GM11168 (cell line): ENCODE results near the gene CLN5.

ENCODE experiments used
- in situ Hi-C: fragments of 300-500 bp; cut with MboI; formaldehyde crosslinking; loops from one replicate; pipeline ENCODE4 v1.12.0; 2022; ENCODE audit warnings: low sequenced_read_pairs; ENCODE audit not compliant: unreplicated experiment

Gene CLN5

DNA sequence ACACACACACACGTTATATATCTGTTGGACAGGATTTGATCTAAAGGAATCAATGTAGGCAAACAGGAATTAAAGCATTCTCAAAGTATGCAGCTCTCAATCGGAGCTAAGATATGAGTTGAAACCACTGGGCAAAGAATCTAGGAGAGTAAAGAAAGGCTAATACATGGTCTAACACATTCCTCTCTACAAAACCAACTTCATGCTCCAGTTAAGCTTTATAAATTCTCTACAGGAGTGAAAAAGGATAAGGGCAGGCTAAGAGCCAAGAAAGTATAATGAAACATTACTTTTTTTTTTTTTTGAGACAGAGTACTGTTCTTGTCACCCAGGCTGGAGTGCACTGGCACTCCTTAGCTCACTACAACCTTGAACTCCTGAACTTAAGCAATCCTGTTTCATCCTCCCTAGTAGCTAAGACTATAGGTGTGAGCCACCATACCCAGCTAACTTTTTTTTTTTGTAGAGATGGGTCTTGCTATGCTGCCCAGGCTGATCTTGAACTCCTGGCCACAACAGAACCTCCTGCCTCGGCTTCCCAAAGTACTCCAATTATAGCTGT lies 24.5 kb downstream of the CLN5 start:
- in situ Hi-C loops, result no loop called here

DNA sequence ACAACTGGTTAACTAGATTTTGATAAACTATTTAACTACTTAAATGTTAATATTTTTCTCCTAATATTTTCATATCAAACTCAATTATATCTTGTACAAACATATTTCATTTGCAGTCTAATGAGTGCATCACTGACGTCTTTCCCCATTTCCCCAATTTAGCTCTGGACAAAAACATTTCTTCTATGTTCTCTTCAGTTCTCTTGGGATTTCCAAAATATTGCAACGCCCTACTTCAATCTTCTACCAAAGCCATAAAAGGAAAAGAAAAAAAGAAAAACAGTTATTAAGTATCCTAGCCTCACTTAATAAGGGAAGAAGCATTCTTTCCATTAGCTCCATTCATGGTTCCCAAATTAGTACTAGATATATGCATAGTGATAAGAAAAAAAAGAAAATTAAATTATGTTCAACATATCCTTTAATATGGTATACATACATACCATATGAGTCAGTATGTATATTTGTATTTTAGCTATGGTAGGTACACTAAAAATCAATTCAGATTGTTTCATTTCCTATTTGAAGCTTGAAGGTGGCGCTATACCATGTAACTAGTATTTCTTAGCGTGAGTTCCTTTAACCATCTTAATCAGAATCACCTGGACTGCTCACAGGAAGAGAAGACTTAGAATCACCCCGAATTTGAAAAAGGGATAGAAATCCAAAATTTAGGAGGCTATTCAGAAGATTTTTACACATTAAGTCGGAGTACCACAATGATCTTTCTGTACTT lies 25.2 kb downstream of the CLN5 start:
- in situ Hi-C loops, result no loop called here

DNA sequence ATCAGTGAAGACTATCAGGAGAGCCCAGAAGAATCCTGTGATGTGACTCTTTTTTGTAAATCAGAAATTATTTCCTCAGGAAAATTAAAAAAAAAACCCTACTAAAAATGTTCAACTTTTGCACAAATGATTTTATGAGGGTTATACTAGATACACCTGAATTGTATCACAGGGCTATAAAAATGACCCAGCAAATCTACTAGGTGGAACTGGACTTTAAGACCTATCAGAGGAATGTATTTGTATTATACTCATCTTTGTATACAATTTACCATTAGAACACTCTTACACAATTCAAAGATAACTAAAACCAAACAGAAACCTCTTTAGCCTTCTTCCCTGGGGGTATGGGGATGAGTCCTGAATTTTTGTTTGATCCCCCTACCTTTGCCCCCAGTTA lies 27.9 kb downstream of the CLN5 start:
- in situ Hi-C loops, result no loop called here

DNA sequence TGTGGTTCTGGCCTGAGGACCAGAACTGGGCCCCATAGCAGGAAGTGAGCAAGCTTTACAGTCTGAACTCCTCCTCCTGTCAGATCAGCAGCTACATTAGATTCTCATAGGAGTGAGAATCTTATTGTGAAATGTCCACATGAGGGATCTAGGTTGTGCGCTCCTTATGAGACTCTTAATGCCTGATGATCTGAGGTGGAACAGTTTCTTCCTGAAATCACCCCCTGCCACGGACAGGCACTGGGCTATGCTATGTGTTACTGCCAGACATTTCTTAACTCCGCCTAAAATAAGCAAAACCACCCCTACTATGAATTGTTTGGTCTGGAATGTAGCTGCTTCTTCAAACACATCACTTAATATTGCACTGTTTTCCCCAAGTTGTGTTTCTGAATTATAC lies 30.5 kb downstream of the CLN5 start:
- in situ Hi-C loops, result no loop called here

DNA sequence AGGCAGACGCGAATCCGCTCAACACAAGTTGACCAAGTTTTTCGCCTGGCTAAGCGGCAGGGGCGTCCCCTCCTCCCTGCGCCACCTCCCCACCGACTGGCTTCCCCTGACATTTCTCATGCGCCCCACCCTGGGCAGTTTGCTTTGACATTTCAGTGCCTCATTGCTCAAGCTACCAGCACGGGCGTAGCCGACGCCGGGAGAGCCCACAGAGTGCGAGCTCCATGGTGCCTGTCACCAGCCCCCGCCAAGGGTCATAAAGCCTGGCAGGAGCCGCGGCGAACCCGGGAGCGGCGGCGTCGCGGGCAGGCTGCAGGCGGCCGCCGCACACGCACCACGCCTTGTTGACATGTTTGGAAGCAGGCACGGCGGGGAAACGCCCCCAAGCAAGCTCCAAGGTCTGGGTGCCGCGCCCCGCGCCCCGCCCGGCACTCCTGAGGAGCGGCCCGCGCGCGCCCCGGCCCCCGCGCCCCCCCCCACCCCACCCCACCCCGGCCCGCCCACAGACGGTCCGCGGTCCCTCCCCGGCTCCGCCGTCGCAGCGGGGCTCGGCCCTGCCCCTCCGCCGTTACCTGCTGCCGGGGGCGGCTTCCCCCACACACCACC lies 34.5 kb downstream of the CLN5 start:
- in situ Hi-C loops, result no loop called here

DNA sequence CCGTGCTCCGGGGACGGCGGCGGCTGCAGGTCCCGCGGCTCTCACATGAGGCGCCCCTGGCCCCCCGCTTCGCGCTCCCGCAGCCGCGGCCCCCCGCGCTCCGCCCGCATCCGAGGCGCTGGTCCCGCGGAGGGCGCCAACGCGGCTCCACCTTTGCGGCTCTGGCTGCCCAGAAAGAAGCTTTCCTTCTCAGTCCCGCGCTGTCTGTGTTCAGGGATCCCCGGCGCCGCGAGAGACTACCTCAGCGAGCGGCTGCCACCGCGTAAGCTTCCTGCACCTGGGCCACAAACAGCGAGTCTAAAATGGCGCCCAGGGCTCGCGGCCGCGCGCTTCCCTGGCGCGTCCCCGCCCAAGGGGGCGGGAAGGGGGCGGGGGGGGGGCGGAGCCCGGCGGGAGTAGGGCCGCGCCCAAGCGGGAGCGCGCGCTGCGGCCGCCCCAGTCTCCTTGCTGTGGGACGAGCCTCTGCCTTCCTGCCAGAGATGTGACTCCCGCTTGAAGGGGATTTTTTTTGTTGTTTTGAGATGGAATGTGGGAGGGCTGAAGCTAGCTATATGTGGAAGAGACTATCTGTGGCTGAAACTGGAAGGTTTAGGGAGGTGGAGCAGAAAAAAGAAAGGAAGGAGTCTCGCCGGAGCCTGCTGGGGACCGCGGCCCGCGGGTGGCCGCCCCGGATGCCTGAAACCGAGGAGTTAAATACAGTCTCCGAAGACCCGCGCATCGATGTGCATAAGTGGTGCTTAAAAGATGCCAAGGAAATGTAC lies 35.2 kb downstream of the CLN5 start, which contains the start of gene FBXL3:
TSS of gene FBXL3 (minus strand) at position 299 of the 761 bp plus-strand sequence. CDS start 5,299 bp downstream, outside the sequence.
- in situ Hi-C loops, result no loop called here

DNA sequence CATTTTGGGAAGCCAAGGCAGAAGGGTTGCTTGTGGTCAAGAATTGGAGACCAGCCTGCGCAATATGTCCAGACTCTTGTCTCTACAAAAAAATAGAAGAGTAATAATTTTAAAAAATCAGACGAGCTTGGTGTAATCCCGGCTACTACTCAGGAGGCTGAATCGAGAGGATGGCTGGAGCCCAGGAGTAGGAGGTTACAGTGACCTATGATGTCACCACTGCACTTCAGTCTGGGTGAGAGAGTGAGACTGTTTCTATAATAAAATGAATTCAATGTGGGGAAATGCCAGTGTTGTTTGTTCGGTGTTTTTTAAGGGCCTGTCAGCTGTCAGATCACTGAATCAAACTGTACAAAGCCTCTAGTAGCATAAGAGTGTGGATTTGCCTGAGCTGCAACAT lies 36.3 kb downstream of the CLN5 start:
- in situ Hi-C loops, result no loop called here

DNA sequence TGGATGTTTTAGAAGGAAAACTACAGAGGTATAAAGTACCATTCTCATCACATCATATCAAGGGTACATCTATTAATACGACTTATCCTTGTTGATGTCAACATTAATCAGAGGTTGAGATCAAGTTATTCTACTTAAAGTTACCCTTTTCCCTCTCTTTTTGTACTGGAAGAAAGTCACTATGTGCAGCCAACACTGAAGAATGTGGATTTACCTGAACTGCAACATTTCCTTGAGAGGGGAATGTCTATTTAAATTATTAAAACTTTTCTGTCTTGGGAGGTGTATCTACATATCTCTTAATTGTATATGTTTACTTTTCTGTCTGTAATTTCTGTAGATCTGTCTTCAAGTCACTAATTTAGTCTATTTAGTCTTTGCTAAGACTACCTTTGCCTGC lies 37.6 kb downstream of the CLN5 start:
- in situ Hi-C loops, result no loop called here

DNA sequence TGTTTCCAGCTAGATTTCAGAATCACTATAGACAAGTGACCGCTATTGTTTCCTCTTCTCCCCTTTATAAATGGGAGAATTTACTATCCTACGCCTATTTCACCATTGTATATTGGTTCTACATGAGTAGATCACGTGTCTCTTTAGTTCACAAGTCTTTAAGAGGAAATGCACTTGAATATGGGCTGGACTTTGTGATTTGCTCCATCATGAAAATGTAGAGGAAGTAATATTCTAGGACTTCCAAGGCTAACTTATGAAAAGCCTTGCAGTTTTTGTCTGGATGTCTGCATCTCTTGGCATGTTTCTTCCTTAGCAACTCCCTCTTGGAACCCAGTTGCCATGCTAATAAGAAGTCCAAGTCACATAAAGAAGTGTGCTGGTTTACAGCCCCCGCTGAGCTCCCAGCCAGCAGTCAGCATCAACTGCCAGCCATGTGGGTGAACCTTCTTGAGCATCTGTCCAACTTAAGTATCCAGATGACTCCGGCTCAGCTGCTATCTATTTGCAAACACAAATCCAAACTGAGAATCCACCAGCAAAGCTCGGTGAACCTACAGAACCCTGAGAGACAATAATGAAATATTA lies 39.9 kb downstream of the CLN5 start:
- in situ Hi-C loops, result no loop called here

DNA sequence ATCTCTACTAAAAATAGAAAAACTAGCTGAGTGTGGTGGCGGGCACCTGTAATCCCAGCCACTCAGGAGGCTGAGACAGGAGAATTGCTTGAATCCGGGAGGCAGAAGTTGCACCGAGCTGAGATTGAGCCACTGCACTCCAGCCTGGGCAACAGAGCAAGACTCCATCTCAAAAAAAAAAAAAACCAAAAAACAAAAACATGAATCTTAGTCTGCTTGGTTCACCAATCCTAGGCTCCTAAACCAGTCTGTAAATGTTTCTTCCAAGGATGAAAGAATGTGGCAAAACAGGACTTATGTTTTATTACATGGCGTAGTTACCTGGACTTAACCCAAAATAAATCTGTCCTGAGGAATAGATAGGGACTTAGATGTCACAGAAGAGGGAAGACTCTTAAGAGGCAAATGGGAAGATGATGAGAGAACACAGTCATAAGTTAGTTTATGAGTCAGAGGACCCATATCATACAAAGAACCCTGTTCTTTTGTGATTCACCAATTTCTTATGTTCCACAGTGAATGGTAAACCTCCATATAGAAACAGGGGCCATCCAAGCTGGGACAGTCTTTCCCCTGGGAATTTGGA lies 41.9 kb downstream of the CLN5 start:
- in situ Hi-C loops, result no loop called here

DNA sequence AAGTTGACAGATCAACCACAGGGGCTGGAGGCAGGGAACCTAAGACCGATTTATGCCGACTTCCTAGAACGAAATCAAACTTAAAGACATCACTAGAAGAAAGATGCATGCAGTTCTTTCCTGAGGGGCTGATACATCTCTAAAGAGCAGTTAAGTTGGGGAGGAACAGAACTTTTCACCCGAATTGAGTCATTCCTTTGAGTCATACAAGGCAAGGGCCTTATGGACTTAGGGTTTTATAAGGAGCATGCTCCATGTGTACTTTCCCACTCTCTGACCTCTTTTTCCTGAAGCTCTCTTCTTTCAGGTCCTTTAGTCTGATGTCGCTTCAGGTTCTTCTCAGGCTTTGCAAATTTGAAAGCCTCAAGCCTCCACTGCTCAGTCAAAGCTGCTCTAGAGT lies 43.0 kb downstream of the CLN5 start:
- in situ Hi-C loops, result no loop called here

DNA sequence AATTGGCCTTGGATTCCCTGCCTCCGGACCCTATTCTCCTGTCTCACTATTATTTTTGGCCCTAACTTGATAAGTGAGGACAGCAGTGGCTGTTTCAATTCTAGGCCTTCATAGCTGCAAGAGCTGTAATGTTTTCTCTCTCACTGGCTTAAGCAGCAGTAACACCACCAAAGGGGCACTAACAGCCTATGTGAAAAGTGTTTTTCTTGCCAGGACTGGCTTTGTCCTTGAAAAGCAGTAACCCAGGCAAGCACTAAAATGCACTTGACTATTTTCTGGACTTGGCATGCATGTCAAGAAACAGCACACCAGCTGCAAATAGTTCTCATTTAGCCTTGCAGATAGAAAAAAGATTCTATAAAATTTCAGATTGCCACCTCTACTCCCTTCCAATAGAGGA lies 44.4 kb downstream of the CLN5 start:
- in situ Hi-C loops, result no loop called here

DNA sequence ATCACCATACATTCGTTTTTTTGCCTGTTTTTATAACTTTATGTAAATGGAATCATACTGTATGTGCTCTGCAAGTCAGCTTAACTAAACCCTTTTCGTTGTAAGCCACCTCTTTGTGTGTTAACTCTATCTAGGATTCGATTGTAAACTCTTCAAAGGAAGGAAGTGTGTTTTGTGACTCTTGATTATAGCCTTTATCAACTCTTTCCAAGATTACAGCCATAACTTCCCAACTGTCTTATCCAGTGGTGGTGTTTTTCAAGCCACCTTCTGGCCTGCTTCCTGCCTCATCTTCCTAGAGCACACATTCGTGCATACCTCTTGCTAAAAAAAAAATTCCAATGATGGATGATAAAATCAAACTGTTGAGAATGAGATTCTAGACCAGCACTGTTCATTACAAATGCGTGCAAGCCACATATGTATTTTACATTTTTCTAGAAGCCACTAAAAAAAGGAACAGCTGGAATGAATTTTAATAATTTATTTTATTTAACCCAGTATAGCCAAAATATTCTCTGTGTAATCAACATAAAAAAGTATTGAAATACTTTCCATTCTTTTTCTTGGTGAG lies 47.1 kb downstream of the CLN5 start:
- in situ Hi-C loops, result no loop called here

DNA sequence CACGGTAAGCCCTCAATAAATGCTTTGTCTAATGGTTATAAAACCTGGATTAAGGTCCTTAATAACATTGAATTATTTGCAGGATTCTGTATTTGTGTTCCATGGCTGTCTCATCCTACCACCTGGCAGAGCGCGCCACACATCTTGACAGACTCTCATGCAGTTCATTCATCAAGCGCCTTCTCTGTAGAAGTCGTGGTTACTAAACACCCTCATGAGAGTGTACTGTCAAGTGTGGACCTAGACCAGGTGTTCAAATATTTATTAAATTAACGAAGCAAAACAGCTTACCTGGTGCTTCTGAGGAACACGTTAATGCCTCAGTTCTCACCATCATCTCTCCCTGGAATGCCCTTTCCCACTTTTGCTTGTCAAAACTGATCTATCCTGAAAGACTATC lies 48.2 kb downstream of the CLN5 start:
- in situ Hi-C loops, result no loop called here

DNA sequence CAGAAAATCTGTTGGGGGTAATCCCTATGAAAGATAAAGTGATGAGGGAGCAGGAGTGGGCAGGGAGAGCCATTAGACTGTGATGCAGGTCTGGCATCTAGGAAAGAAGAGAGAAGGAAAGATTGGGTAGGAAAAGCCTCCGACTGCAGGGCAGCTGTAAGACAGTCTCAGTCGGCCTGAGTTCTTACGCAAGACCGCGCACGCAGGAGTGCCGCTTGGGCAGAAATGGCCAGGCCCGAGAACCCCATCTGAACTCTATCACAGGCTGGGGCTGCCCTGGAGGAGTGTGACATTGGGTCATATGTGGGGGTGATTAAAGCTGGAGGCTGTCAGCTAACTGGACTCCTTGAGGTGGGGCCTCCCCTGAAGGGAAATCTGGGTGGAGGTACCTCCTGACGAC lies 49.0 kb downstream of the CLN5 start:
- in situ Hi-C loops, result no loop called here

DNA sequence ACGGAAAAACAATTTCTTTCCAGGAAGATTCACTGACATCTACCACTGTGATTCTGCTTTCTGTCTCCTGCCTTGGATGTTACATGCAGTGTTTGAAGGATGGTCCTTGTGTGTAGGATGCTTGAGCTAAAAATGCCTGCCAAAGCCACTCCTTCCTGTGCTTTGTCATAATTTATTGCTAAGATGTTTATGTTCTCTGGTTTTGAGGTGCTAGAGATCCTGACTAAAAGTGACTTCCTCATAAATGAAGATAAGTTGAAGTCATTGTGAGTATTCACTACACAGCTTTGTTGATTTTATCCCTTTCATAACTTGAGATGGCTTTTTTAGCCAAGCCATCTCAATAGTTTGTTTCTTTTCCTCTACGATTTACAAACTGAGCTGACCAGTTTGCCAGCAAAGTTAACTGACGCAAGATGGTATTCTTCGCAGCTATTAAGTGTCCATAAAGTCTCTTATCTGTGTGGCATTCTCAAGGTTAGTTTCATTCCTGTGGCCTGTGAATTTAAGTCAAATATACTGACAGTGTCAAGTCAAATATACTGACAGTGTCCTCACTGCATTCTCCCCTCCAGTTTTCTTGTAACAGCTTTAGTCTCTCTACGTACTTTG lies 50.8 kb downstream of the CLN5 start:
- in situ Hi-C loops, result no loop called here

DNA sequence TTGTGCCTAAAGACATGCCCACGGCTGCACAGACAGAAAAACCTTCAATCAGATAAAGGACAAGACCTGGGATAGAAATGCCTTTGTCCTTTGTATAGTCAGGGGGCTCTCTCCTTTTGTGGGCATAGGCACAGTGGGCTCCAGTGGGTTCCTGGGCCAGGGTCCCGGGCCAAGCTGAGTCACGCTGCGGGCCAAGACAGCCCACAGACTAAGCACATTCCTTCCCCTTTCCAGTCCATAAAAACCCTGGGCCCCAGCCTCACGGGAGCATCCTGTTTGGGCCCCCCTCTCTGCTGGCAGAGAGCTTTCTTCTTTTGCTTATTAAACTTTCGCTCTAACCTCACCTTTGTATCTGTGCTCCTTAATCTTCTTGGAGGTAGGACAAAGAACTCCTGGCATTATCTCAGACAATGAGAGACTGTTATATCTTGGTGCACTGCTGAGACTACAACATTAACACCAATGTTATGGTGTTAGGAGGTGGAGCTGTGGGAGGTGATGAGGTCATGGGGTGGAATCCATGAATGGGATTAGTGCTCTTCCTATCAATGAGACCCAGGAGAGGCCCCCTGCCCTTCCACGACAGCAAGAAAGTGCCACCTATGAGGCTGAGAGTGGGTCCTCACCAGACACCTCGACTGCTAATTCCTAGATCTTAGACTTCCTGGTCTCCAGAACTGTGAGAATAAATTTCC lies 55.9 kb downstream of the CLN5 start:
- in situ Hi-C loops, result no loop called here

DNA sequence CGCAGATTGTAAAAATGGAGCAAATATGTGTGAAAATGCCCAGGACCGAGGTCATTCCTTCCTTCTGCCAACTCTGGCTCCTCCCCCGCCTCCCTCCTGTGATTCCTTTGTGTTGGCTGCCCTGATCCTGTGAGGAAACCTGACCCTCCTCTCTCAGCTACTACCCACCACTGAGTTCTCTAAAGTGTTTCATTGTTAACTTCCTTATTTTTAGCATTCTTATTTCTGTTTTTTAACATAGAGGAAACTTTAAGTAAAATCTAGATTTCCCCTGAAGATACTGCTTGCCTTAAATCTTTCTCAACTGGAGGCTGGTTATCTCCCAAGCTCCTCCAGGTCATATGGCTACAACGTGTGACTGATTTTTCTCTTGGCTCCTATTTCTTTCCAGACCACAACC lies 56.8 kb downstream of the CLN5 start:
- in situ Hi-C loops, result no loop called here

DNA sequence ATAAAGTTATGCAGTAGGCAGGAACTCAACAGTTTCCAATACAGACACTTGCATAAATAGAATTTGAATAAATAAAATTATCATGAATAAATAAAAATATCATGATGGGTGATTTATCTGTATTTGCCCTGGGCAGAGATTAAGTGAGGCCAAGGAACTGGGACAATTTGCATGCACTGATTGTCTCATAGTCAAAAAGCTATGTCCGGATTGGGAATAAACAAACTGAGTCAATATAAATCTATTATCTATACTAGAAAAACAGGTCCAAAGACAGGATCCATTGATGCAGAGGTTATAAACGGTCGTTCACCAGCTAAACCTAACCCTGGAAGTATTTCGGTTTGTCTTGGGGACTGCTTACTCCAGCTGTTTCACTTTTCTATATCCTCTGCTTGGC lies 61.3 kb downstream of the CLN5 start:
- in situ Hi-C loops, result no loop called here
